CD4-positive, alpha-beta T cell treated with Interferon alpha-2 for 1 hour (primary cell): ENCODE measurements around the gene TPP2.

ENCODE experiments used
- DNase-seq, 2 donors: peaks; one replicate each; pipeline ENCODE4 v3.0.0-alpha.2; 2020 to 2022

Gene TPP2

DNA sequence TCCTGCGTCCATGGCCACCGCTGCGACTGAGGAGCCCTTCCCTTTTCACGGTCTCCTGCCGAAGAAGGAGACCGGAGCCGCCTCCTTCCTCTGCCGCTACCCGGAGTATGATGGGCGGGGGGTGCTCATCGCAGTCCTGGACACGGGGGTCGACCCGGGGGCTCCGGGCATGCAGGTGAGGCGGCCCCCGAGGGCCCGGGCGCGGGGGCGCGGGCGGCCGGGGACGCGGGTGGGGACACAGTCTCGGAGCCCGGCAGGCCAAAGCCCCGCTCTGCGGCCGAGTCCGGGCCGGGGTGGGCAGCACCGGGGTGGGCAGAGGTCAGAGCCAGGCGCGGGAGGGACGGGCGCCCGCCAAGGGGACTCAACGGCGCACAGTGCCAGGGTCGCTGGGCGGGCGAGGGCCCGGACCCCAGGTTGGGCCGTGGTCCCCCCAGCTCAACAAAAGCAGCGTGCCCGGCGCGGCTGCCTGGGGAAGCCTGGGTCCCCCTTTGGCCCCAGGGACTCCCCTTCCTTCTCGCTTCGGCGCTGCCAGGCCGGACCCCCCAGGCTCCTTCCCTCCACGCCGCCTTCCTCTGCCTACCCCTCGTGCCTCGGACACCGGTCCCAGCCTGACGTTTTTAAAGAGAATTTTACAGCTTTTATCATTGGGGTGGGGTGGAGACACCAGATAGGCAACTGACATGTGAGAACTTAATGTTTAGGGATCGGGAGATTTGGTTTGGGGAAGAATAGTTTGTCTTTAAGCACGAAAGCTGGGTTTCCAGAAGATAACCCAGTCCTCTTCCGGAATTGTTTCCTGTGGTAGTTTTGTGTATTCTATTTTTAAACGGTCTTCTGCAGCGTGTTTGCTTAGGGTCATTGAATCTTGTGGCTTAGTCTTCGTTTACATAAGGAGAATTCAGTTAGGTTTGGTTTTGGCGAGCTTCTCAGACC, 509 bp downstream of the TPP2 start:
- DNase-seq = peak; percentile 2 to 28

DNA sequence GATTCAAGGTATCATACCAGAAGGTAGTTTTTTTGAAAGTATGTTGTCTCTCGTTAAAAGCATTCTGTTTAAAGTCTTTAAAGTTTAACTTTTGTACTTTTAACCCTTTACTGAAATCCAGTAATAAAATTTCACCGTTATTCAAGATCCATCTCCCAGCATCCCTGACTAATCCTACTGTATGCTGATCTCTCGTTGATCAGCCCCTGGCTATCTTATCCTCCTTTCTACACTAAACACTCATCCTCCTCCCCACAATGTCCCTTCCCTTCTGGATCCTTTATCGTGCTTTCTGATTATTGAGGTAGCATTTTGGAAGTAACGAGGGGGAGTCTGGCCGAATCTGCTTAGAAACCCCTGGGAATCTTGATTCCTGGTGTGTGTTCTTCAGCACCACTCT, 1.3 kb downstream of the TPP2 start:
- no peak for DNase-seq

DNA sequence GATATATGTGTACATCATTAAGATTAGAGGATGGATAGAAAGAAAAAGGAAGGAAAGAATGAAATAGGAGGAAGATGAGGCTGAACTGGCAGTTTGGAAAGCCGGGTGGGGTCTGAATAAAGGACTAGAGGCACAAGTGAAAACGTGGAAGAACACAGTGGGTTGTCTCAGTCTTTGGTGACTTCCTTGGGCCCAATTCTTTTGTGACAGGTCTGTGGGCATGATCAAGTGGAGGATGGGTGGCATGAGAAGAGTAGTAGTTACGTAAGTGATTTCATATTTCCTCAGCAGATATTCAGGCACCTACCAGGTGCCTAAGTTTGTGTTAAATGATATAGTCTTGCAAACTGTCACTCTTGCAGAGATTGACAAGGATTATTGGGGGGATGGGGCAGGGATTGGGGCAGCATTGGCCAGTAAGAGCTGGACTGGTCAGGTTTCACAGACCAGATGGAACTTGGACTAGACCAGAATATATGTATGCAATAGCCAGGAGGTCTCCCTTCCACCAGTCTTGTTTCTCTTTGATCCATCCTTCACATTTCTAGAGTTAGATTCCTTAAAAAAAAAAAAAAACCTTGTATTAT, 2.7 kb downstream of the TPP2 start:
- DNase-seq = peak in 1 of 2 donors; percentile 46

DNA sequence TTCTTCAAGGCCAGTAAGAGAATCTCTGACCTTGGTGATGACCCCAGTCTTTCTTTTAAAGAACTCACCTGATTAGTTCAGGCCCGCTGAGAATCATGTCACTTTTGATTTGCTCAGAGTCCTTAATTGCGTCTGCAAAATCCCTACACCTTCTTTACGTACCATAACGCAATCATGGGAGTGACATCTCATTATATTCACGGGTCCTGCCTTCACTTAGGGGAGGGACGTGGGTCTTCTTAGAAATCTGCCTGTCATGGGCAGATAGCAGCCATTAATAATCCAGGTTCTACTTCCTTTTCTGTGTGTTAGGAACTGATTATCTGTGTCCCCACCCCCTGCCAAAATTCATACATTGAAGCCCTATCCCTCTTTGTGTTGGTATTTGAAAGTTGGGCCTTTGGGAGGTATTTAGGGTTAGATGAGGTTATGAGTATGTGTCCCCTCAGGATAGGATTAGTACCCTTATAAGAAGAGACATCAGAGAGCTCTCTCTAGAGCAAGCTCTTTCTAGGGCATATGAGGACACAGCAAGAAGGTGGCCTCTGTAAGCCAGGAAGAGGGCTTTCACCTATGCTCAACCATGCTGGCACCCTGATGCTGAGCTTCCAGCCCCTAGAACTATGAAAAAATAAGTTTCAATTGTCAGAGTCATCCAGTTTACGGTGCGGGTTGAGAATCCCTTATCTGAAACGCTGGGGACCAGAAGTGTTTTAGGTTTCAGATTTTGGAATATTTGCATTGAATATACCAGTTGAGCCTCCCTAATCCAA, 9.9 kb downstream of the TPP2 start:
- no peak for DNase-seq

DNA sequence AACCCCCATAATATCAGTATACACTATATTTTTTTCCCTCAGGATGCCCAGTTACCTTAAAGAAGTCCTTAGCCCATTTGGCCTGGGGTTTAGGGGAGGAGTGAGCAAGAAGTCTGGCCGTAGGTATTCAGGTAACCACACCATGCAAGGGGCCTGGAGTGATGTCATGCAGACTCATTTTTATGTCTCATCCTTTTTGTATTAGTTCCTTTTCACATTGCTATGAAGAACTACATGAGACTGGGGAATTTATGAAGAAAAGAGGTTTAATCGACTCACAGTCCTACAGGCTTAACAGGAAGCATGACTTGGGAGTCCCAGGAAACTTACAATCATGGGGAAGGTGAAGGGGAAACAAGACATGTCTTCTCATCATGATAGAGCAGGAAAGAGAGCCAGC, 12.2 kb downstream of the TPP2 start:
- DNase-seq = no peak

DNA sequence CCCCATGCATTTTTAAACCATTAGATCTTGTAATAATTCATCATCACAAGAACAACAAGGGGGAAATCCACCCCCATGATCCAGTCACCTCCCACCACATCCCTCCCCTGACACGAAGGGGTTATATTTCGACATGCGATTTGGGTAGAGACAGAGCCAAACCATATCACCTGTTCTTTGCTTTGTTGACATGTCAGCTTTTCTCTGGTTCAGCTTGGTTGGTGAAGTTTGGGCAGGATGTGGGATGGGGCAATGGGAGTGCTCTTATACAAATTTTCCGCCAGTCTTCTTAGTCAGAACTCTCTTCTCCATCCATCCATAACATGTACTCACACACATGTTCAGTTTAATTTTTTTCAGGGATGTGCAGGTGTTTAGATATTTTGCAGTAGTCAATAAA, 12.9 kb downstream of the TPP2 start:
- no peak for DNase-seq

DNA sequence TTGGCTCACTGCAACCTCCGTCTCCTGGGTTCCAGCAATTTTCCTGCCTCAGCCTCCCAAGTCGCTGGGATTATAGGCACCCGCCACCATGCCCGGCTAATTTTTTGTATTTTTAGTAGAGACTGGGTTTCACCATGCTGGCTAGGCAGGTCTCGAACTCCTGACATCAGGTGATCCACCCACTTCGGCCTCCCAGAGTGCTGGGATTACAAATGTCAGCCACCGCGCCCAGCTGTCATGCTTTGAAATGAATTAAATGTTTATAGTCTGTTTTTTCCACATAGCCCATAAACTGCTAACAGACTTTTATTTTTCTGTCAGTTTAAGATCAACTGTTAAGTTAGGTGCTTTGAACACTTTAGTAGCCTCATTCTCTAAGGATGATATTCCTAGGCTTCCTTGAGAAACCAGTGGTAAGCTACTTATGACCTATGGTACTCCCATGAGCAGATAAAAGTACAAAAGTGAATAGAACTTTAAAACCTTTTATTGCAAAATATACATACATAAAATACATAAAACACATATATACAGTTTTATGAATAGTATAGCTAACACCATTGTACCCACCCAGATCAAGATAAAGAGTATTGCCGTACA, 13.6 kb downstream of the TPP2 start:
- no peak for DNase-seq

DNA sequence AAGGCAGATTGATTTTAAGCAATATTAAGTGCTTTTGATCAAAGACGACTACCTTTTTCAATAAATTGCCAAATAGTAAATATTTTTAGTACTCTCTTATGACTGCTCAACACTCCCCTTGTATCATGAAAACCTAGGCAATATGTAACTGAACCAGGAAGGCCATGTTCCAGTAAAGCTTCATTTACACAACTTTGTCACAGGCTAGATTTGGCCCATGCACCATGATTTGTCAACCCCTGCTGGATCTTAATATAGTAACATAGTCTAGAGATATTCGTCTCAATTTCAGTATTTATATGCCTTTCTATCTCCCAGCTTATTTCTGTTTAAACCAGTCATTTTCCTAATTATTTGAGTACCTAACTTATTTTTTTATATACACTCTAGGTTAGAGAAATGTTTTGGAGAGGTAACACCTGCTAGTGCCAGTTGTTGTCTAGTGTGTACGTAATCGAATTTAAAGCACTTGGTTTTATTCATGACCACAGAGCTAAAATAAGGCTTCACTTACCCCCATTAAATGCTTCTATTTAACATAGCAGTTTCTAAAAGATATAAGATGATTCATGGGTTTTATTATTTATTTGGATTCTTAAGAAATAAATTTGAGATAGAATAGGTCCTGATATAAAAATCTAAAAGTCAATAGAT, 21.0 kb downstream of the TPP2 start:
- DNase-seq = no peak

DNA sequence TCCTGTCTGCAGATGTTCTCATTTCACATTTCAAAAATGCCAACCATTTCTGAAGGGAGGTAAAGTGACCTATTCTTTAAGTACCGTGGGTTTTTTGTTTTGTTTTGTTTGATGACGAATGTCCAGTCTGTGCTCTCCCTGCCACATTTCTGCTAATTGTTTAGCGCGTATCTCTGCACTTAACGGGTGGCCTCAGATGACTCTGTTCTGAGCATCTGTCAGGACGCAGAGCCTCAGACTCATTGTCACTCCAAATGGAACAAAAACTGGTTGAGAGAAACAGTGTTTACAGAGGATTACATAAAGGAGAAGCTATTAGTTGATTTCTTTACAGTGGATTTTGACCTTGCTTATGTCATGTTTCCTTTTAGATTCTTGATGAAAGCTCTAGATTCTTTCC, 23.7 kb downstream of the TPP2 start:
- DNase-seq = no peak

DNA sequence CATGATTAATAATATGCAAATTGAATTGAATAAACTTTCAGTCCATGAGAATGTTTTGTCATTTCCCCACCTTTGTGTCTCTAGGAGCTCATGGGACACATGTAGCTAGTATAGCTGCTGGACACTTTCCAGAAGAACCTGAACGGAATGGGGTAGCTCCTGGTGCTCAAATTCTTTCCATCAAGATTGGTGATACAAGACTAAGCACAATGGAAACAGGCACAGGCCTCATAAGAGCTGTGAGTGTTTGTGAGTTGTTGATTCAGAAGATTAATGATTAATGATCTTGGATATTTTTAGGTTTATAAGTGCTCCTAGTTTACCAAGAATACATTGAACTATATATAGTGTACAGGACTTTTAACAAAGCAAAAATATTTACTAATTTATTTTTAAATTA, 30.1 kb downstream of the TPP2 start:
- no peak for DNase-seq

DNA sequence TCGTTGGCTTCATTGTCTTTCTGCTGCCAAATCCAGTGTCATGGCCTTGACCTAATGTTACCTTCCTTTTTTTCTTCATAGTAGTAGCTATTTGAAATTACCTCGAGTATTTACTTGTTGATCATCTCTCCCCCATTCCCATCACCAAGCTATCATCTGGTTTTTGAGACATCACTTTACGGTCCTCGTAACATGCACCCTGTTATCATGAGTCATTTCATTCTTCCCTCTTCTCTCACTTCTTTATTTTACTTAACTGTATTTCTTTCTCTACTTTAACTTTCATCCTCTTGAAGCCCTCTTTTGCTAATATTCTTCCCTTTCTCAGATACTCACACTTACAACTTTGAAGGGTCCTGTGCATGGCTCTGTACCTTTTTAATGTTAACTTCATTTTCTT, 31.8 kb downstream of the TPP2 start:
- no peak for DNase-seq

DNA sequence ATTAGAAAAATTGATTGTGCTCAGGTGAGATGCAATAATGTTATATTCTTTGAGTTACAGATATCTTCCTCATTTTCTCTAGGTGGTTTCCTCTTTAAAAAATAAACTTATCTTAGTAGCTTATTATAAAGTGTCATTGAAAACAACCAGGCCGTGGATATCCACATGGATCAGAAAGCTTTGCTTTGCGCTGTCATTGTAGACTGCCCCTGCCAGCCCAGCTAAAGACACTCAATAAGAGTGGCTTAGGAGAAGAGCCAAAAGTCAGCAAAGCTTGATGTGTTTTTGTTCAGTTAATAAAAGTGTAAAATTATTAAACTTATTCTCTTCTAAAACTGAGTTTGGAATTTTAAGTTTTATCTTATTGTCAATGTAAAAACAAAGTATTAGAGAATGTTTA, 34.4 kb downstream of the TPP2 start:
- no peak for DNase-seq

DNA sequence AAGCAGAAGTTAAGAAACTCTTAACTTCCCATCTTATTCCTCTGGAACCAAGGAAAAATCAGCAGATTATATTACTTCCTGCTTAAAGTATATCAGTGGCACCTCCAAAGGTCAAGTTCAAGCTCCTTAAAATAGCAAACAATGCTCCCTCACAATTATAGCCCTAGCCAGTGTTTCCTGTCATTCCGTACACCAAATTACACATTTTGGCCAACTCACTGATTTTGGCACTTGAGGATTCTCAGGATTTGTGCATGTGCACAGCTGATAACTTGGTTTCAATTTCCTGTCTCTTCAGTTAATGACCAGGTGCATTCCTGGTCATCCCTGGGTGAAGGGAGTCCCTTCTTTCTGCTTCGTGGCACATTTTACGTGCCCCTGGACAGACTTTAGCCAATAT, 42.0 kb downstream of the TPP2 start:
- DNase-seq = no peak

DNA sequence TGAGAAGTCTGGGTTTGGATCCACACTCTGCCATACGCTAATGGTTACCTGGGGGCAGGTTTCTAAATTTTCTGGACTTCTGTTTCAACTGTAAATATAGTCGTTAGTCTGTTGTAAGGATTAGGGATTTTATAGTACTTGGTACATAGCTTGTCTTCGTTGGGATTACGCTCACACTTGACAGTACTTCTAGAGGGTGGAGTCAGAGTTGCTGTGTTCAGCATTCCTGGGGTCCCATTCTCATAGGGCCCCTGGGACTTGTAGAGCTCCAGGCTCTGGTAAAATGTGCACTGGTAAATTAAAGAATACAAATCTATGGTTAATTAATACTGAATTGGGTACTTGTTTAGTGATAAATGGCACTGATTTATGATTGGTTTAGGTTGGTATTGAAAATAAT, 45.2 kb downstream of the TPP2 start:
- no peak for DNase-seq

DNA sequence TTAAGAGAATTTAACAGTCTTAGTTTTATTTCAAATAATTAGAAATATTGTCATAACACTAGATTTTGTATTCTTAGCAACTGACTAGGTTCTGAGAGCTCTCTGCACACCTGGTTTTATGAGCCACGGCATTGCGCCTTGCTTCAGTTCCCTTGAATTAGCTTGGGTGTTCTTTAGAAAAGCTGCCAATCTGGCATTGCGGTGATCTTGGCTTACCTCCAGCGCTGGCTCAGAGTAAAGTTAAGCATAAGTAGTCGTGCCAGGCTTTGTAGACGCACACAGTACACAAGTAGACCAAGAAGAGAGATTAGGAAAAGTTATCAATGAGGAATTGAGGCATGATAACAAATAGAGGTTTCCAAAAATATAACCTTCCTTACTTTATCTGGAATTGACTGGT, 45.7 kb downstream of the TPP2 start:
- DNase-seq = no peak

DNA sequence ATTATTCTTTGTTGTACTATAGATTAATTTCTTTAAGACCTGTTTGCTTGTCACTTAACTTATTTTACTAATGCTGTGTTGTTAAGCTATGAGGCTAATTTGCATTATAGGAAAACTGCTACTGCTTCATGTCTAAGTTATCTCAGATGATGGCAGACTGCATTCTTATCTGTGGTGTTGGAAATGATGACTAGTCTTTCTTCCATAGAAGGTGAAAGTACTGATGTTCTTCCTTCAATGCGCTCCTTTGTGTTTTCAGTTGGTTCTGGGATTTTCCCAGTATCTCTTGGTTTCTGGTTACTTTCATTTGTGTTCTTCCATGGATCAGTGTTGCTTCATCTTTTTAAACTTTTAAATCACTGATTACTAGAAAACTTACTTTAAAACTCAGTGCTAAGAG, 46.9 kb downstream of the TPP2 start:
- no peak for DNase-seq

DNA sequence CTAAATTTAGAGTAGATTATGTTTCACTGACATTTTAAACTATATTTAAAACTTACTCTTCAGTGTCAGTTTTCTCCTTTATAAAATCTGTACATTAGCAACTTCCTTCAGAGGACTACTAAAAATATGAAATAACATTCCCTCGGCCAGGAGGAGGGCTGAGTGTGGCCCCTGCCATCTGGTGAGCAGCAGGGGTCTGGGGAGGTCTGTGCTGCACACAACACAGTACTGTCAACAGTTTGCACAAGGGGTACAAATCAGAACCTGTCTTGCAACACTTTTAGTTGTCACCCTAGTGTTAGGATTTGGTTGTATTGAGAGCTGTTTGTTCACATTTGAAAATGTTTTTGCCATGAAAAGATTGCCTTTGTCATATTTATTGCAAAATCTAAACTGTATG, 48.9 kb downstream of the TPP2 start:
- no peak for DNase-seq

DNA sequence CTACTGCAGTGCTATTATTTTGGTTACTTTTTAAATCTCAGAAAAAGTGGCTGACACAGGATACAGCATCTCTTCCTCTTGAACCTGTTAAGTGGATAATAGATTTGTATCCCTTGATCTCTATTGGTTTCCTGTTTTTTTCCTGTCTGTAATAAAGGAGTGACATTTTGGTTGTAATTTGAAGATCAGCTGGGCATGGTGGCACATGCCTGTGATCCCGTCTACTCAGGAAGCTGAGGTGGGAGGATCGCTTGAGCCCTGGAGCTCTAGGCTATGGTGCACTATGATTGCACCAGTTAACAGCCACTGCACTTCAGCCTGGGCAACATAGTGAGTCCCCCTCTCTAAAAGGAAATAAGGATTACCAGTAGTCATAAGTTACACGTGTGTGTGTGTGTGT, 51.3 kb downstream of the TPP2 start:
- no peak for DNase-seq

DNA sequence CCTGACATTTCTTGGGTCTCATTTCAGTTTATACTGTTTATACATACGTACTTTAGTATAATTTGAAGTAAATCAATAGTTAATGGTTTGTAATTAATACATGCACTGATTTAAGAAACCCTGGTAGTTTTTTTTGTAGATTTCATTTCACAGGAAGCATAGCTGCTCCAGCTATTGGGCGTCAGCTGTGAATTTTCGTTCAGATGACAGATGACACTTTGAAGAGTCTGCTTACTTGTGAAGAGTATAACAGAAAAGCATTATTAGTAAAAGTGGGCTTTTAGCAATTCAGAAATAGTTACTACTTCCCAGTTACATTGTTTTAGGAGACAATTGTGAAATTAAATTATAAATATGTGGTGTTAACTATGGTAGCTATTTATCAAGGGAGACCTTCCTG, 53.7 kb downstream of the TPP2 start:
- DNase-seq = no peak

DNA sequence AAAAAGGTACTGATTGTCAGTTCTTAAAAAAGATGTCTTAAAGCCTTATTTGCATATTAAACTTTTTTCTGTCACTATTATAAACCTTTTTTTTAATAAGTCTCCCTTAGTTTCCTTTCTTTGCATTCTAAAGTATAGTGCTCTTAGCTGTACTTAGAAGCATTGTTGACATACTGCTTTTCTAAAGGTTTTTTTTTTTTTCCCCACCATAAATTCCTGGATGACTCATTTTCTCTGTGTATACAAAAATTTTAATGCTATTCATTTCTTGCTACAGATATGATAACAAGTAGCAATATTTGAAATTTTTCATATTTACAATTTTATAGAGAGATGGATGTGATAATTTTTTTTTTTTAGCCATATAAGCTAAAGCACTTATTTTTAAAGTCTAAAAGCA, 54.6 kb downstream of the TPP2 start:
- no peak for DNase-seq

DNA sequence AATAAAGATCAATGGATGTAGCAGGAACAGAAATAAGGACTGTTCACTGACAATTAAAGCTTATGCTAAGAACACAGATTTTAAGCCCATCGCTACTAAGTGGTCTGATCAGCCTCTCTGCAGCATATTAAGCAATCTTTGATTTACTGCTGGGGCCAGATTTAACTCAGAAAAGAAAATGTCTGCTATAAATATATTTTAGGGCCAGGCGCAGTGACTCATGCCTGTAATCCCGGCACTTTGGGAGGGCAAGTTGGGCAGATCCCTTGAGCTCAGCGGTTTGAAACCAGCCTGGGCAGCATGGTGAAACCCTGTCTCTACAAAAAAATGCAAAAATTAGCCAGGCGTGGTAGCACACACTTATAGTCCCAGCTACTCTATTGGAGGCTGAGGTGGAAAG, 55.1 kb downstream of the TPP2 start:
- DNase-seq = no peak

DNA sequence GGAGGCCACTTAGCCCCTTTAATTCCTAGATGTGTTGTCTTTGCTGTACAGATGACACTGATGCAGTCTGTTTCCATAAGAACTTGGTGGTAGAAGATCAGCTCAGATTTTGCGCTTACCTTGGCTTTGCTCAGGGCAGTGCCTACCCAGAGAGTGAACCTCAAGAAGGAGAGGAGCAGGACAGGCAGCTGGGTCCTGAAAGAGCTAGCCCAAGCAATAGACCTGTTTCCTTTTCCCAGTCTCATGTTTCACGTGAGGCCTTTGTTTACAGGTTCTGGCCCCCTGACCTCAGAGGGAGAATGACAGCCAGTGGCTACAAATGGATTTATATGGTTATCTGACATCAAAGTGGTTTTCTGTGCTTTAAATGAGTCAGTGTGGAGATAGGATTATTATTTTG, 58.0 kb downstream of the TPP2 start:
- no peak for DNase-seq

DNA sequence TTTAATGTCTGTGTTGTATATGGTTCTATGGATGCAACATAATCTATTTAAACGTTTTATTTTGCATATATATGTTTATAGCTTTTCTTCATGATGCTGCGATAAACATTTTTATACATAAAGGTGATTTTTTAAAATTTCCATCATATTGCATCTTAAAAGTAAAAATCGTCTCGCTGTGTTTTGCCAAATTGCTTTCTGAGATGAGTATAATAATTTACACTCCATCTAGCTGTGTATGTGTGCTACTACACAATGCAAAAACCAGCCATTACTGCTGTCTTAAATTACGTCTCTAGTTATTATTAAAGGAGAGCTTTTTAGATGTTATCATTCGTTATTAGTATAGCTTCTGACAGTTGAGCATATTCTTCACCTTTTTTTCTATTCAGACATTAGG, 60.8 kb downstream of the TPP2 start:
- DNase-seq = no peak
